DMS 273 treated with DMSO at 0.1 percent for 48 hours (cell line): ENCODE measurements around the gene OARD1.
"Not testable (repeated sequence)": the region's sequence is repeated elsewhere in the genome, so short reads cannot be mapped to it uniquely, and the experiment has no call there.

ENCODE experiments used
- DNase-seq: peaks from one replicate; lab custom pipeline; 2025; lab: John Stamatoyannopoulos, UW

The OARD1 gene

DNA sequence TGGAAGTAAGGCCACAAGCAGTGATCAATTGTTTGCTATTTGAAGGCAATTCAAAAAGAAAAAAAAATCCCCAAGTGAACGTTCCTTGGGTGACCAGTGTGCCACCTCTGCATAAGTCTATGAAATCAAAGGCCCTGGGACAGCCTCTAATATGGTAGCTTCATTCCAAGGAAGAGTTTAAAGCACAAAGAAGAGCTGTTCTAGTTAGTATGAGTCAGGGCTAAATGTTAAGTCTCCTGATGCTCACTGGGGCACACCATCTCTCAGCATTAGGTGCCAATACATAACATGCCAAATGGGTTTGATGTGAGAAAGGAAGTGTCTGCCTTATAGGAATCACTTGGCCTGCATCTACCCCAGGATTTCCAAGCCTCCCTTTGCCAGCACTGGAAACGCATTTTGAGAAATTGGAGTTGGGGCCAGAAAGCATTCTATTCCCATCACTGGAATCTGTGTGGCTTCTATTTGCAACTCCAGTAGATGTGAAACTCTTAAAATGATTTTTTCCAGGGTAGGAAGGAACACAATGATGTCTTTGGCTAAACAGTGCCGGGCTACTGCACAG lies 46.1 kb downstream of the OARD1 start:
- no peak for DNase-seq

DNA sequence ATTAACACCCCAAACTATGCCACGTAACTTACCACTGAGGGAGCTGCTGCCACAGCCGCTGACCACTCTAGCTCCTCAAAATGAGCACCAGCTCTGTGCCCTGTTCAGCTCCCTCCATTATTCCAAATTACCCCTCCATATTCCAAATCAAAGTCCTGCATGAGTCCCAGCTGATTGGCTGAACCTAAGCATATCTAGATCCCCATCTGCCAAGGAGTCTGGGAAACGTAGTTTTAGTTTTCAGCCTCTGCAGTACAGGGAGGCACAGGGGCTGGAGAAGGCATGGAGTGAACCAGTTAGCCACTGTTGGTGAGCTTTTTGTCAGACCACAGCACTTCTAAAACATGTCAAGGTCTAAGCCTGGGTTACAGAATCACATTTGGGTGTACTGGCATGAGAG lies 49.0 kb downstream of the OARD1 start:
- no peak for DNase-seq

- no peak for DNase-seq
These were observed 49.9 kb downstream of the OARD1 start for GRCh38 chr6:41022294-41022693.

DNA sequence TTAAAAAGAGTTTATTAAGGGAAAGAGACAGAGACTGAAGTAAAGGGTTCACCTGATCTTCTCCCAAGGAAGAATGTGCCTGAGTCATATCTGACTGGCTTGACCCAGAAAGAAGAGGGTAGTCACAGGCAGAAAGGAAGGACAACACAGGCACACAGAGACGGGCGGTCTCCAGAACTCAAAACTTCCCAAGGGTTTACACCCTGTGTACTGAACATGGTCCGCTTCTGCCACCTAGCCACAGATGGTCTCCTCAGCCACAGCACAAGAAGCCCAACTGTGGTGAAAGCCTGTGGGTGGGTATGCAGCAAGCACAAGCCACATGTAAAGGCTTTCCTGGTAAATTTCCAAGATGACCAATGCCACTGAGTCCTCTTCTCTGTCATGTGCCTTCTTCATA lies 50.3 kb downstream of the OARD1 start:
- DNase-seq, result no peak

GRCh38 chr6:41017663-41018062 lies 54.5 kb downstream of the OARD1 start:
- no peak for DNase-seq

- not testable (repeated sequence) for DNase-seq
These were observed 56.3 kb downstream of the OARD1 start for GRCh38 chr6:41015860-41016259.

DNA sequence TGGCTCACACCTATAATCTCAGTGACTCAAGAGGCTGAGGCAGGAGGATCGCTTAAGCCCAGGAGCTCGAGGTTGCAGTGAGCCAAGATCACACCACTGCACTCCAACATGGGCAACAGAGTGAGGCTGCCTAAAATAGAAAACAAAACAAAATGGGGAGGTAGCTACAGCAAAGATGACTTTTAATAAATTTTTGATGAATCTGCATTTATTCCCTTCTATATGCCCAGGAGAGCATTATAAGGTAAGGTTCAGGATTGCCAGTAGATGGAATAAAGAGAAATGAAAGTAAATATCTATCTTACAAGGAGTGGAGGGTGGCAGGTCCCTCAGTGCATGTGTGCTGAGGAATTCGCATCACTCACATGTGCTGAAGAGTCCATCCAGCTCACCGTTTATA lies 57.4 kb downstream of the OARD1 start:
- DNase-seq, result no peak
